ENCODE results near the gene TP53BP2. TPM values are rescaled to one million over a fixed set of nuclear protein-coding genes. Genes with fewer than 3 reads are reported as not detected.

TP53BP2 gene
- total and polyA plus RNA-seq, 10 of the 15 experiments (the other 5 are each of a cell fraction or from before 2014, with no cell fraction given): 1.6 to 13.7 (median 5.6) TPM

DNA sequence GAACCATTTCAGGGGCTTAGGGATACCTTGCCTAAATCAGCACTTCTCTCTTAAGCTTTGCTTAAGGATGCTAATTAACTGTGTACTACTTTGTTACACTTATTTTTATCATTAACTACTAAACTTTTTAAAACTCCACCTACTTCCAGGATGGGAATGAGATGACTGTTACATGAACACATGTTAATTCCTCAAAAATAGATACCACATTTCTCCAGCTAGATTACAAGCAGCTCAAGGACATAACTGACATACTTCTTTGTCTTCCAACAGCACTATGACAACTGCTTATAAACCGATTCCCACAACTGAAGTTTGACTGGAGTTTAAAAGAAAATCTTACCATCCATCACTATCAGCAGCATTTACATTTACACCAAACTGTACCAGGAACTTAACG is 53.7 kb downstream of the TP53BP2 start:
- no peaks in the 10 kb centered on the region; a peak in 3 of 4 replicates for H3K36me3 ChIP-seq (ENCODE audit: control insufficient read depth in 2 of 2, insufficient read depth in 2 of 2, low read length in 1 of 2)
- RAD21 ChIA-PET (ENCODE audit: unreplicated experiment): no interaction called here
- TF ChIP-seq NFIC (IDR thresholded peaks at IDR 0.05; ENCODE audit: low read depth, low read length): no peak
- TF ChIP-seq, protein P1, sequence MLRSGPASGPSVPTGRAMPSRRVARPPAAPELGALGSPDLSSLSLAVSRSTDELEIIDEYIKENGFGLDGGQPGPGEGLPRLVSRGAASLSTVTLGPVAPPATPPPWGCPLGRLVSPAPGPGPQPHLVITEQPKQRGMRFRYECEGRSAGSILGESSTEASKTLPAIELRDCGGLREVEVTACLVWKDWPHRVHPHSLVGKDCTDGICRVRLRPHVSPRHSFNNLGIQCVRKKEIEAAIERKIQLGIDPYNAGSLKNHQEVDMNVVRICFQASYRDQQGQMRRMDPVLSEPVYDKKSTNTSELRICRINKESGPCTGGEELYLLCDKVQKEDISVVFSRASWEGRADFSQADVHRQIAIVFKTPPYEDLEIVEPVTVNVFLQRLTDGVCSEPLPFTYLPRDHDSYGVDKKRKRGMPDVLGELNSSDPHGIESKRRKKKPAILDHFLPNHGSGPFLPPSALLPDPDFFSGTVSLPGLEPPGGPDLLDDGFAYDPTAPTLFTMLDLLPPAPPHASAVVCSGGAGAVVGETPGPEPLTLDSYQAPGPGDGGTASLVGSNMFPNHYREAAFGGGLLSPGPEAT (IDR thresholded peaks at IDR 0.05; ENCODE audit: low read depth): no peak
- TF ChIP-seq RCOR1 (conservative IDR thresholded peaks at IDR 0.05; ENCODE audit: low read depth, low read length): no peak
- no peak for TF ChIP-seq POLR2A (IDR thresholded peaks at IDR 0.05; ENCODE audit: low read depth, low read length)
- TF ChIP-seq RAD51 (IDR thresholded peaks at IDR 0.05): no peak
- no peak for TF ChIP-seq DPF2 (IDR thresholded peaks at IDR 0.05)
- TF ChIP-seq, protein P2, sequence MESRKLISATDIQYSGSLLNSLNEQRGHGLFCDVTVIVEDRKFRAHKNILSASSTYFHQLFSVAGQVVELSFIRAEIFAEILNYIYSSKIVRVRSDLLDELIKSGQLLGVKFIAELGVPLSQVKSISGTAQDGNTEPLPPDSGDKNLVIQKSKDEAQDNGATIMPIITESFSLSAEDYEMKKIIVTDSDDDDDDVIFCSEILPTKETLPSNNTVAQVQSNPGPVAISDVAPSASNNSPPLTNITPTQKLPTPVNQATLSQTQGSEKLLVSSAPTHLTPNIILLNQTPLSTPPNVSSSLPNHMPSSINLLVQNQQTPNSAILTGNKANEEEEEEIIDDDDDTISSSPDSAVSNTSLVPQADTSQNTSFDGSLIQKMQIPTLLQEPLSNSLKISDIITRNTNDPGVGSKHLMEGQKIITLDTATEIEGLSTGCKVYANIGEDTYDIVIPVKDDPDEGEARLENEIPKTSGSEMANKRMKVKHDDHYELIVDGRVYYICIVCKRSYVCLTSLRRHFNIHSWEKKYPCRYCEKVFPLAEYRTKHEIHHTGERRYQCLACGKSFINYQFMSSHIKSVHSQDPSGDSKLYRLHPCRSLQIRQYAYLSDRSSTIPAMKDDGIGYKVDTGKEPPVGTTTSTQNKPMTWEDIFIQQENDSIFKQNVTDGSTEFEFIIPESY (IDR thresholded peaks at IDR 0.05): no peak
- no peak for TF ChIP-seq MTA2 (IDR thresholded peaks at IDR 0.05; ENCODE audit: low read depth)
- TF ChIP-seq, protein P3, sequence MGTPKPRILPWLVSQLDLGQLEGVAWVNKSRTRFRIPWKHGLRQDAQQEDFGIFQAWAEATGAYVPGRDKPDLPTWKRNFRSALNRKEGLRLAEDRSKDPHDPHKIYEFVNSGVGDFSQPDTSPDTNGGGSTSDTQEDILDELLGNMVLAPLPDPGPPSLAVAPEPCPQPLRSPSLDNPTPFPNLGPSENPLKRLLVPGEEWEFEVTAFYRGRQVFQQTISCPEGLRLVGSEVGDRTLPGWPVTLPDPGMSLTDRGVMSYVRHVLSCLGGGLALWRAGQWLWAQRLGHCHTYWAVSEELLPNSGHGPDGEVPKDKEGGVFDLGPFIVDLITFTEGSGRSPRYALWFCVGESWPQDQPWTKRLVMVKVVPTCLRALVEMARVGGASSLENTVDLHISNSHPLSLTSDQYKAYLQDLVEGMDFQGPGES (IDR thresholded peaks at IDR 0.05): no peak
- TF ChIP-seq, protein P4, sequence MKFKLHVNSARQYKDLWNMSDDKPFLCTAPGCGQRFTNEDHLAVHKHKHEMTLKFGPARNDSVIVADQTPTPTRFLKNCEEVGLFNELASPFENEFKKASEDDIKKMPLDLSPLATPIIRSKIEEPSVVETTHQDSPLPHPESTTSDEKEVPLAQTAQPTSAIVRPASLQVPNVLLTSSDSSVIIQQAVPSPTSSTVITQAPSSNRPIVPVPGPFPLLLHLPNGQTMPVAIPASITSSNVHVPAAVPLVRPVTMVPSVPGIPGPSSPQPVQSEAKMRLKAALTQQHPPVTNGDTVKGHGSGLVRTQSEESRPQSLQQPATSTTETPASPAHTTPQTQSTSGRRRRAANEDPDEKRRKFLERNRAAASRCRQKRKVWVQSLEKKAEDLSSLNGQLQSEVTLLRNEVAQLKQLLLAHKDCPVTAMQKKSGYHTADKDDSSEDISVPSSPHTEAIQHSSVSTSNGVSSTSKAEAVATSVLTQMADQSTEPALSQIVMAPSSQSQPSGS (IDR thresholded peaks at IDR 0.05; ENCODE audit: low read length): no peak
- no peak for TF ChIP-seq FOS (IDR thresholded peaks at IDR 0.05; ENCODE audit: borderline replicate concordance, extremely low read depth, insufficient read length)
- 7% methylated on average over 2 of the region's 2 CpGs for WGBS (ENCODE audit: insufficient coverage, insufficient replicate concordance, low lambda C conversion rate, missing lambda C conversion rate)
- no peaks in the 10 kb centered on the region for H3K4me1 ChIP-seq (ENCODE audit: control insufficient read depth, insufficient read depth, low read length)
- no peaks in the 10 kb centered on the region for H3K79me2 ChIP-seq (ENCODE audit: control insufficient read depth, insufficient read depth, low read length)
- no peaks in the 10 kb centered on the region for H3K27me3 ChIP-seq (replicated peaks in 1 of 2; ENCODE audit: control insufficient read depth in 2 of 2, insufficient read depth in 2 of 2, low read length in 1 of 2)
- SMC1A ChIA-PET (ENCODE audit: uncharacterized antibody, unreplicated experiment): interaction anchor here (0.7 to 1.0 kb wide), 2 partner anchors 93 to 863 kb away, joined by 3 read pairs; no protein-coding TSS in a partner anchor
- no peak for FAIRE-seq
- DNase-seq (ENCODE audit: low read depth, low spot score): no peak
- H4K20me1 ChIP-seq (ENCODE audit: control insufficient read depth, insufficient read depth): no peaks in the 10 kb centered on the region
- no peak overlapping the region for H3K27ac ChIP-seq (ENCODE audit: control insufficient read depth, insufficient read depth)
- H2AFZ ChIP-seq (ENCODE audit: control insufficient read depth, low read depth, low read length): no peak overlapping the region
- POLR2A ChIA-PET: no interaction called here
- no peak for ATAC-seq
- intact Hi-C loops (cut with micrococcal nuclease; ENCODE audit: unreplicated experiment) (no loop called here), in situ Hi-C loops (cut with MboI) (no loop called here)
- no peak overlapping the region for H3K9ac ChIP-seq (ENCODE audit: control insufficient read depth, insufficient read depth, low read length)
- H3K4me3 ChIP-seq: no peak overlapping the region
- BruUV-seq (replicated peaks): no TSS peak
- CTCF ChIA-PET: interaction anchor here (1.3 kb wide), 1 partner anchor 11 kb away, joined by 3 read pairs; no protein-coding TSS in a partner anchor
- H3K4me2 ChIP-seq (ENCODE audit: control insufficient read depth, insufficient read depth): no peak overlapping the region
- no peaks in the 10 kb centered on the region for H3K9me3 ChIP-seq (replicated peaks; ENCODE audit: control insufficient read depth, insufficient read depth, low read length)

All from GM12878 (cell line).